Amniotic stem cell (primary cell): ENCODE data around the gene MICAL2.

Source experiments
- DNase-seq: peaks from one replicate; lab custom pipeline; 2025; lab: John Stamatoyannopoulos, UW

The MICAL2 gene

DNA sequence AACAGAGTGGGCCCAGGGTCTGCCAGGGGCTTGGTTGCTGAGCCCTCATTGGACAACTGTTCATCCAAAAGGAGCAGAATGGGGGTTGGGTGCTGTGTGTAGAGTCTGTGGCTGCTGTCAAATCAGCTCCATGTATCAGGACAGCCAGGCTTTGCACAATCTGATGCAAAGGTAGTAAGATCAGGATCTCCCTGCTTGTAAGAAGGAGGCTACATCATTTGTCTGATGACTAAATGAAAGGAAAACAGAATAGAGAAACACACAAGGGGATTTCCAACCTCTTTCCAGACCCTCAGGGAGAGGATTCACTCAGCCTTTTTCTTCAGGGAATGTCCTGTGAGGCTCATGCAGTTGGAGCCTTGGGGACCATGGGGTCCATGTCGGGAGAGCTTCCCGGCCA lies 7.2 kb downstream of the MICAL2 start:
- no peak for DNase-seq

DNA sequence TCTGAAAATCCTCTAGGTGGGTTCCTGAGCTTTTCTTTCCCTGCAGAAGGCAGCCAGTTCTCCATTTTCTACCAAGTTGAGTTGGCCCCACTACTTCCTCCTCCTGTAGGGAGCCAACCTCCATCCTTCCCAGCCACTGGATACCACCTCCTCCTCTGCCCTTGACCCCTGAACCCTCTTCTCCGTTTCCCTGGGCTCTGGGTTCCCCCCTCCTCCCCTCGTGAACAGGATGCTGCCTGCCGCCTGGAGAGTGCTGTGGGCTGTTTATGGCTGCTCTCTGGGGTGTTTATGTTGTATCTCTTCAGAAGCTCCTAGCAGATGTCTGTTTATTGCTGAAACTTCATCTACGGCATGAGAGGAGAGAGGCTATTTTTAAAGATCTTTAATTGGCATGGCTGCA lies 8.6 kb downstream of the MICAL2 start:
- DNase-seq = no peak

DNA sequence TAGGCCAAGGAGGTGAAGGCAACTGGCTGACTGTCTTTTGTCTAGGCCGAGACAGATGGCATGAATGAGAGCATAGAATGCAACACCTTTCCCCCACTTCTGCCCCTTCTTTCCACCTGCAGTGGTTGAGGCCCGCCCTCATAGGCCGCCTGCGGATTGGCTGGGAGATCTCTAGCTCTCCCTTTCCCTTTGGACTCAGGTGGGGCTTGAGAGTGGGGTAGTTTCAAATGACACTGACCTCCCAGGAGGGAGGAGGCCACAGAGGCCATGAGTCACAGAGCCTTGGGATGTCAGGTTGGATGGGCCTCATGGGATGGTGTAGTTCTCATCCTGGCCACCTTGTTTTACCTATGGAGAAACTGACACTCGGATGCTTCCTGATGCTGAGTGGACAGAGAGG lies 9.1 kb downstream of the MICAL2 start:
- DNase-seq = no peak

GRCh38 chr11:12120031-12121008 lies 9.9 kb downstream of the MICAL2 start:
- DNase-seq = no peak

DNA sequence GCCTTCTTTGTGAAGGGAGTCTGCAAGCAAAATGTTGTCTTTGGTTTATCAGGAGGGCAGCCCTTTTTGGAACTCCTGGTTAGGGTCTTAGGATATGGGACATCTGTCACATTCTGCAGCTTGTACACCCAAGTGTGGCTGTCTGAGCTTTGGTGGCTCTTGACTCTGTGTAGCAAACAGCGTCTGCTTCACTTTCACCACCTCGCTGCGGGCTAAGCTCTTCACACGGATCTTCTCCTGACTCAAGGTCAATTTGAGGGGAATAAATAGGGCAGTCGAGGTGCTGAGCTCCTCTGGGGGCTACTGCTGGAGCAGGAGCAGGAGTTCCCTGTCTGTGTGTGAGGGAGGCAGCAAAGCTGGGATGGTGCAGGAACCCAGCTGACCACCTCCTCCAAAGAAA lies 10.6 kb downstream of the MICAL2 start:
- no peak for DNase-seq

DNA sequence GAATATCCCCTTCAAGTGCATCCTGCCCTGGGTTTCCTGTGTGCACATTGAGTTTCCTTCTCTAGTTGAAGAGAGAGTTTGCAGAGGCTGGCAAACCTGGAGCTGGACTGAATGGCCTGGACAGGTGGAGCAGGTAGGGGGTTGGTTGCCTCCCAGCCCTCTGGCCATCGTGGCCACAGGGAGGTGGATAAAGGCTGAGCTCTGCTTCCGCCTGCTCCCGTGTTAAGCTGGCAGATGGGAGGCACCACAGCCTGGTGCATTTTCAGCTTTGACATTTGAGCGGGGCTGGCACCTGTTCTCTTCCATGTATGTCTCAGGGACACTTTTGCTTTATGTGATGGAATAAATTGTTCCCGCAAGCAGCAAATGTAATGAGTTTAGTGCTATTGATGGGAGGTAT lies 11.1 kb downstream of the MICAL2 start:
- DNase-seq = no peak

DNA sequence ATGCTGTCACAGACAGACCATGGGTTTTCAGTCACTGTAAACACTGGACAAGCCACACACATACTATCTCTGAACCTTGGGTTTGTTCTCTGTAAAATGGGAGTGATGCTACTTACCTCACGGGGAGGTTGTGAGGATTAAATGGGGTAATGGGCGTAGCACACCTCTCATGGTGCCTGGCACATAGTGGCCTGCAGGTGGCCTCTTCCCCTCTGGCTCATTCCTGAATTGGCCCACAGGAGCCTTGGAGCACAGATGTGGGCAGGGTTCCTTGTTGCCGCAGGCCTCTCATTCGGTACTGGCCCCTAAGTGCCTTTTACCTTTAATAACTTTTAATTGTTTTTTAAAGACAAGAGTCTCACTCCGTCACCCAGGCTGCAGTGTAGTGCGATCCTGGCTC lies 11.7 kb downstream of the MICAL2 start:
- no peak for DNase-seq

DNA sequence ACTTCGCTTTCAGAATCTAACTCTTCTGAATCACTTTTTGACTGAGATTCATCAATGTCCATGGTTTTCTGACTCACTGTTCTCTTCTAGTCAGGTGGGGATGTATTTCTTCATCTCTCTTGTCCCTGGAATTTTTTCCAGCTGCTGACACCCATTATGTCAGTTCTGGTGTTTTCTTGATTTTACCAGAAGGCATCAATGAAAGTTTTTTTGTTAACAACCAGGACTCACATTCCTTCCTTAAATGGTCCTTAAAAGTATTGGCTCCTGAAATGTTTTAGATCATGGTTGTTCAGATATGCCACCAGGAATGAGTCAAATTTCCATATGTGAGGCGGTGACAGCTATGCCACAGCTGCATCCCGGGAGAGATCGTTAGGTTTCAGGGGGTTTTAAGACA lies 12.9 kb downstream of the MICAL2 start:
- DNase-seq = no peak

DNA sequence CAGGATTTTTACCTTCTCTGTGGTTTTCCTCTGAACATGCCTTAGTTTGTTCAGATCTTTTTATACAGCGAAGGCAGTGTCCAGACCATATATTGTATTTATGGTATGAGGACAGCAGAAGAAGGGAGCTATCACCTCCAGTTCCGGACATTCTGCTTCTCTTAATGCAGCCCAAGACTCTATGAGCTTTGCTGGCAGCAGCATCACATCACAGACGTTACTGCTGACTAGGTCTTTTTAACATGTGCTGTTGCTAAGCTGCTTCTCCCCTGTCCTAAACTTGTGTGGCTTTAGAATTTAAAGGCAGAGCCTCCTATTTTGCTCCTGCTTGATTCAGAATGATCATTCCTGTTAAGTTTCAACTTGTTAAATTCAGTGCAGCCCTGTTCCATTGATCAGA lies 13.4 kb downstream of the MICAL2 start:
- DNase-seq = no peak

- DNase-seq = no peak
Measured at GRCh38 chr11:12124306-12124705, 13.9 kb downstream of the MICAL2 start.

- DNase-seq = no peak
Measured at GRCh38 chr11:12125609-12126149, 15.3 kb downstream of the MICAL2 start.

- no peak for DNase-seq
Measured at GRCh38 chr11:12126344-12127019, 16.1 kb downstream of the MICAL2 start.

DNA sequence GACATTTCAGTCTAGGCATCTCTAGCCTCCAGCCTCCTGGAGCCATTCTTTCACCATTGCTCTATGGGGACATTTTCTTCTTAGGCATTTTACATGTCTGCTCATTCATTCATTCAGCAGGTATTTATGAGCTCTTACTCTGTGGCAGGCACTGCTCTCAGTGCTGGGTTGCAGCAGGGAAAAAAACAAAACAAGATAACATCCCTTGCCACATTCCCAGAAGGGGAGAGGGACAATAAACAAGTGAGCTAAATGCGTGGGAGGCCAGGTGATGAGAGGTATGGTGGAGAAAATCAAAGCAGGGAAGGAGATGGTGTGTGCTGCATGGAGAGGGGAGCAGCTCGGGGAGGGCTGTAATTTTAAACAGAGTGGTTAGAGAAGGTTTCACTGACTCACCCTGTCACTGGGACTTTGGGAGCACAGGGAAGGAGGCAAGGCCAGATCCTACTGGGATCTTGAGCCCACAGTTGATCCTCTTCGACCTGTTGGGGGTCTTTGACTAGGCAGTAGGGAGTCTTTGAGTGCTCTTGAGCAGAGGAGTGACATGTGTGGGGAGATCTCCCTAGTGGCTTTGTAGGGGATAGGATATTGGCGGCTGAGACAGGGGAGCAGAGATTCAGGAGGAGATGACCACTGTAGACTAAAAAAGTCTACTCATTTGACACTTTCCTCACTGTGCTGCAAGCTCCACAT lies 17.0 kb downstream of the MICAL2 start:
- no peak for DNase-seq

DNA sequence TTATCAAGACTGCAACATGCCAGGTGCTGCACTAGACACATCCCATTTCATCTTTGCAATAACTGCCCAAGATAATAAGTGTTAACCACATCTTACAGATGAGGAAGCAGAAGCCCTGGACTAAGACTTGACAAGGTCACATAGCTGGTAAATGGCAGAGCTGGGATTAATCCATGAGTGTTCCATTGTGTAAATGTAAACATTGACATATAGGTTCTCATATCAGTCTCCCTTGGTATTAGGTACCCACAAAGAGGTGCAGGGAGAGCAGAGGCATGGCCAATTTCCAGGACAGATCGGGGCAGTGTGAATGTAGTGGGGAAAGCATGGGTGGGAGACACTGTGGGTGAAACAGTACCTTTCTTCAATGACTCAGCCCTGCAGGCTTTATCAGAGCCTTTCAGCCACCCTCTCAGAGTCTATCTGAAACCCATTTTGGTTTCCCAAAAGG lies 17.9 kb downstream of the MICAL2 start:
- no peak for DNase-seq

DNA sequence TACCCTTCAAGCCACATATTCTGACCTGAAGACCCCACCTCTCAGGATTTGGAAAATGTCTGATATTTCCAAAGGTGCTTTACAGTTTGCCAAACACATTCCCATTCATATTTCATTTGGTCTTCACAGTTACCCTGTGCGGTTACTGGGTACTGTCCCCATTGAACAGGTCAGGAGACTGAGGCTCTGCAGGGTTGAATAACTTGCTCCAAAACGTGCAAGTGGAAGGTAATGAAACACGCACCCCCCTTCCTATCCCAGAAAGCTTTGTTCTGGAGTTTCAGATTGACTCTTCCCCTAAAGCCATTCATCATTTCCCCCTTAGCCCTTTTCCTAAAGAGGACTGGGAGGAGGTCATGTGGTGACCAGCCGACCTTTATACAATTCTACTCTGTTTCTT lies 18.8 kb downstream of the MICAL2 start:
- no peak for DNase-seq

- no peak for DNase-seq
Measured at GRCh38 chr11:12130180-12130980, 20.0 kb downstream of the MICAL2 start.

DNA sequence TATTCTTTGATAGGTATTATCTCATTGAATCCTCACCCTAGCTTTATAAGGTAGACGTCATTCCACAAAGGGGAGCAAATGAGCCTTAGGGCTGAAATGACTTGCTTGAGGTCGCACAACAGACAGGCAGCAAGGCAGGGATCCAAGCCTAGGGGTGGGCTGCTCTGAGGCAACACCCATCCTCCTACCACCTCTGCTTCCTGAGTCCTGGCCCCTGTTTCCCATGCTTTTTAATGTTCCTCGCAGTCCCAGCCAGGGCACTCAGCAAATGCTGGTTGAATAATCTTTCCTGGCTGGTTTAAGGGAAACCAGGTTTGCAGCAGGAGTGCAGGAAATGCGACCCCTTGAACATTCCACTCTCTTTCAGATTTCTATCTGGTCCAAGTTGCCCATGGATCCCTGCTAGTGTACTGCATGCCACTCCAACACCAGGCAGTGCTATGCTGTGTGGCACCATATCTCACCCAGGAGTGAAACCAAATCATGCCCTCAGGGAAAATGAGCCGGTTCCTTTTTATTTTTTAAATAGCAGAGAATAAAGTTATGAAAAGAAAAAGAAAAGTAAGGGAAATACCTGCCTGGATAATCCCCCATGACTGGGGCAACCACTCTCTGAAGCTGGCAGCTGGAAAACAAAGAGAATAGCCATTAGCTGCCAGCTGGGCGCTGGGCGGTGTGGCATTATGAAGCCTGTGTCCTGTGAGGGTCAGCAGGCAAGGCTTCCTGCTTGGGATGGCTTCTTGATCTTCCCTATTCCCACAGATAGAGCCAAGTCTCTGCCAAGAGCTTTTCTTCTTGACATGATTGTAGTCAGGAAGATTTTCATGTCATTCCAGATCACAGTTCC lies 21.8 kb downstream of the MICAL2 start:
- DNase-seq = no peak

GRCh38 chr11:12132790-12133145 lies 22.4 kb downstream of the MICAL2 start:
- no peak for DNase-seq

DNA sequence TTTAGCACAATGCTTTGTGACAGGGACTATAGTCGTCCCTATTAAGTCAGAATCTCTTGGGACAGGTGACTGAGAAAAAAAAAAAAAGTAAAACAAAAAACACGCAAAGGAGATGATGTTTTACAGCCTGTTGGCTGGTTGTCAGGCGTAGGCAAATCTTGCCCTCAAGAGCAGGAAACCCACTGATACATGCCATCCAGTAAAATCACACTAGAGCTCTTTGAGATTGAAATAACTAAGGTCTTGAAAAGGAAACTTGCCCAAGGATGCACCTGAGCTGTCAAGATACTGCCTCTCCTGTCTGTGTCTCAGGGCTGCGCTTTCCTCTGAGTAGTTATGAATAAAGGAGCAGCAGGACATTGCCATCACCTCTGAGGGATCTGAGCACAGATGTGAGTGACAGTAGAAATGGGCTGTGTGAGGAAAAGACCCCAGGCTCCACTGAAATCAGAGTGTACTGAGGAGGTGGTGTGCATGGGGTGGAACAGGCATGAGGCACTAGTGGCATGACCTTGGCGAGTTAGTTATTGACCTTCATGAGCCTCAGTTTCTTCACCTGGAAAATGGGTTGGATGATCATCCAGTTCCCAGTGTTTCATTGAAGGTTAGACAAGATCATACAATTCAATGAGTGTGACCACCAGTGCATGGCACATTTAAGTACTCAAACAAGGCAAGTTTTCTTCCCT lies 23.3 kb downstream of the MICAL2 start:
- DNase-seq = no peak

GRCh38 chr11:12134236-12134585 lies 23.8 kb downstream of the MICAL2 start:
- no peak for DNase-seq
